GM10266 (cell line): Measurements from ENCODE around the gene NTM.

Source experiments
- DNase-seq: peaks from one replicate; pipeline ENCODE4 v3.0.0; 2012; ENCODE audit errors: extremely low spot score
- CTCF ChIP-seq: IDR thresholded peaks from 2 replicates; pipeline ENCODE4 v1.5.1; 2012; ENCODE audit warnings: mild to moderate bottlenecking, low read depth; ENCODE audit not compliant: control insufficient read depth, insufficient read depth; ENCODE audit errors: missing control alignments

Gene NTM

GRCh38 chr11:131762346-131763110 lies 392.1 kb downstream of the NTM start:
- no peak for DNase-seq
- TF ChIP-seq CTCF, result no peak

DNA sequence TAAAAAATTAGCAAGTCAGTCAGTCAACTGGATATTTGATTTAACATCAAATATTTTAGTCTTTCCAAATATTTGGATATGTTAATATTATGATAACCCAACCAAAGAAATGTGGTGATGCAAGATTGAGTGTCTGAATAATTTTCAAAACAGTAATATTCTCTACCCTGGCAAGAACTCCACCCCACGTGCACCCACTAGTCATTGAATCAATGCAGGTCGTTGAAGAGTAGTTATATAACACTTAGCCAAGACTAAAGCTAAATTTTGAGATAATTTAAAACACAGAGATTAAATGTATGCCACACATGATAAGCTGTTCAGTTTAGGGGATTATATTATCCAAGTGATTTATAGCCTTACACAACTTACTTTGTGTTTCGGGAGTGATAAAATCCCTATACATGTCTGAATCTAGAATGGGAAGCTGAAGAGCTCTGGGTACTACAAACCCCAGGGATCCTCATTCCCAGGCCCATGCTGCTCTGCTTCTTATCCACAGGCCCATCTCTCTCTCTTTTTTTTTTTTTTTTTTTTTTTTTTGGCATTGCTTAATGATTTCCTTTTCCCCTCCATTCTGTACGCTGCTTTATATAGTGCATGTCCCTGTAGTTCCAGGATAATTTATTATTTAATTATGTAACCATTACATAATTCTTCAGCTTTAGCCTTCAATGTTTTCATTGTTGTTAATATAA lies 392.9 kb downstream of the NTM start:
- TF ChIP-seq CTCF, result no peak

GRCh38 chr11:131764126-131764525 lies 393.7 kb downstream of the NTM start:
- no peak for TF ChIP-seq CTCF
- no peak for DNase-seq

More for the DNA sequence above, 392.9 kb downstream of the NTM start:
- no peak for DNase-seq

DNA sequence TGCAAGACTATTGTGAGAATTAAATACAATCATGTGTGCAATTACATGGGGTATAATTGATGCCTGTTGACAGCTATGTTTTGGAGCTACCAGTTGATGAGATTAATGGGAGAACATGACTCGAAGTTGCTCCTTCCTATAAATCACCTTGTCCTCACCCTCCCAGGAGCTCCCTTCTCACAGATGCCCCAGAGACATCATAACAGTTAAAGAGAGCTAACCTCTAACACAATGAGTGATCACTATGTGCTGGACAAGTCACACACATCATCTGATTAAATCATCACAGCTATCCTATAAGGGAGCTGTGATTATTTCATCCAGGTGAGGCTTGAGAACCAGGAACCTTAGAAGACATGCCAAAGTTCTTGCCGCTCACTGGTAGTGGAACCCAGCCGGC lies 394.2 kb downstream of the NTM start:
- DNase-seq, result no peak
- no peak for TF ChIP-seq CTCF

GRCh38 chr11:131766637-131767036 lies 396.2 kb downstream of the NTM start:
- DNase-seq, result no peak
- TF ChIP-seq CTCF, result no peak

- TF ChIP-seq CTCF, result no peak
- no peak for DNase-seq
These were observed 397.0 kb downstream of the NTM start for GRCh38 chr11:131767421-131767820.

DNA sequence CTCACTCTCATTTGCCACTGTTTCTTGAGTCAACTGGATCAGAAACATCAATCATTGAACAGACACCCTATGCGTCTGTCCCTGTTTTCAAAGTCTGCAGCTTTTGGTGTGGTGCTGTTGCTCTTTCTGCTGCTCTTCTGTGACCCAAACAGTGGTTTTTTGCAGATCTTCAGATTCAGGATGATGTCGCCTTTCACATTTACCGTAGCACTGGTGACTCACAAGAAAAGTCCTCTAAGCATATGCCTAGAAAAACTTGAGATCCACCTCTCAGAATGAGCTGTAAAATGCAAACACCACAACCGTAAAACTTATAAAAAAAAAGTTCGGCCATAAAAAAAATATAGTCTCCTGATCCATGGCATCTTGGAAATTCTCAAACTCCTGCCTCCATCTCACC lies 400.4 kb downstream of the NTM start:
- no peak for TF ChIP-seq CTCF
- DNase-seq, result no peak
